Measurements from ENCODE around the gene REM2.
"Not testable (repeated sequence)": the region's sequence is repeated elsewhere in the genome, so short reads cannot be mapped to it uniquely, and the experiment has no call there.

REM2 gene

DNA sequence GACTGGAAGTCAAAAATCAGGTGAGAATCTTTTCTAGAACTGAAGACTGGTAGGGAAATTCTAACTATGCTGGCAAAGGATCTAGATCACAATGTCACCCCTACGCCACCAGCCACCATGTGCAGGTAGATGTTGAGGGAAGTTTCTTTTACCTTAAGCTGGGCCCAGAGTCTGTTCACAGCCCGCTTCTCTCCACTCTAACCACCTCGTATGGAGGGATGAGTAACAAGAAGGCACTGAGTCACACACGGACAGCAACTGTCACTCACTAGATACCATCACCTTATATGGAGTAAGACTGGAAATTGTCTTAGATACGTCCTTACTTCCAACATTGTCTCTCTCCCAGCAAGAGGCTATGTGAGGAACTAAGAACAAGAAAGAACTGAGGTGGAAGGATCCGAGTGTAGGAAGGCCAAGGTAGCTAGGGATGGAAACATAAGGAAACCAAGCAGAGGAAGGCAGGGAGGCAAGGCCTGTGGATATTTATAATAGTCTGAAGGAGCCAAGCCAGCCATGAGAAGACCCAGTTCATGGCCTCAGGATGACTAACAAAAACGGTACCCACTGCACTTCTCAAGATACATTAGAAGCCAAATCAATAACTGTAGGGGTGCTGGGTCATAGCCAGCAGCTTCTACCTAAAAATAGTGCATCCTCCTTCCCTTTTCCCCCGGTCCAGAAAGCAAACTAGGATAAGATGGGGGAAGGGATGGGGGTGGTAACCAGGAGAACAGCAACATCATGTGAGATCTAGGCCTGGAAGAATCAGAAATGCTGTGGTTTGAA lies 15.5 kb downstream of the REM2 start:
- no peak for DNase-seq

DNA sequence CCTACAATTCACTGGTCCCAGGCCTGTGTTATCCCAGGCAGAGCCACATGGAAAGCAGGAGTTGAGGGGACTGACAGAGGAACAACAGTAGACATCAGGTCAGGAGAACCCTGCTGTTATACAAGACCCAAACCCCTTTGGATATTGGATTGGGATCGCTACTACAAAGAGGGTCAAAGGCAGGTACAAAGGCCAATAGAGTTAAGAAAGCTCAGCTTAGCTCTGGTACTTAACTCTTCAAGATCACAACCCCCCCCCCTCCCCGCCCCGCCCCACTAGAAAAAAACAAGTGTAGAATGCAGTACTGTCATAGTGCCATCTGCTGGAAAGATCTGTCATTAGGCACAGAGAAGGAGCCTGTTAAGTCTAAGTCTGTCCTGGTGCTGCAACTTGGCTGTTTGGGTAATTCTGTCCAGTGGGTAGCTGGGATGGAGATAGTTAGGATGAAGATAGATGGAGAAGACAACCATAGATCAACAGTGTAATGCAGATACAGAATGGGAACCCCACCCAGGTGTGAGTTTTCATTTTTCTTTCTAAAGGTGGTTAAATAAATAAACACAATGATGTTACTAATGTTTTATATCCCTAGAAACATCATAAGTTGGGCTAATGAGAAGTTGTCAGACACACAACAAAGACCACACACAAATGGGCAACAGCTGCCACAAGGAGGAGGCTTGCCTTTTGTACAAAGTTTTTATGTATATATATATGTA lies 17.2 kb downstream of the REM2 start:
- DNase-seq, result peak; percentile 79

DNA sequence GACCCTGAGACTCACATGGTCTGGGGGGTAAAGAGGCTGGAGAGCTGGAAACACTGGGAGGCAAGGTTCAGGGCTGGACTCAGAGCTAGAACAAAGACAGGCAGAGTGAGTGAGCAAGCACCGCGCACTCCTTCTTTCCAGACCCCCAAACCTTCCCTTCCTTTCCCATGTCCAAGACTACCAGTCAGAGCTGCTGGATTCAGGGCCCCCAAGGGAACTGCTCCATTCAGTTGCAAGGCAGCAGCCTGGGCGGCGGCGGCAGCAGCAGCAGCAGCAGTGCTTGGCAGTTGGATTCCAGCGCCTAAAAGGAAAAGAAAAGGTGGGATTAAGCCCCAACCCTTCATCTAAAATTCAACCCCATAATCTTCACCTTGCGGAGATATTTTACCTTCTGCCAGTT lies 18.8 kb downstream of the REM2 start:
- DNase-seq, result no peak

DNA sequence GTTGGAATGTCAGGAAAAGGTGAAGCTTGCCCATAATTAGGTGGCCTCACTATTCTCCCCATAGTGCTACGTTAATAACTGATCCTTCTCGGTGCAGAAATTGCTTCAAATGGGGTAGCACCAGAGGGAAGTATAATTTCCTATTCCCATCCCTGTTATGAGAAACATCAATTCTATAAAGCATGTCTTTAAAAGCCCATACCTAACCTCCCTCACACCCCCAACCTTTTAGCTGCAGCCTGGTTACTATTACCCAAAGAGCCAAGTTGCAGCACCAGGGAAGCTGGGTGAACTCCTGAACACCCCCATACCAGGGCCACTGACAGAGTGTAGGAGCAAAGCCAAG lies 20.7 kb downstream of the REM2 start:
- no peak for DNase-seq

DNA sequence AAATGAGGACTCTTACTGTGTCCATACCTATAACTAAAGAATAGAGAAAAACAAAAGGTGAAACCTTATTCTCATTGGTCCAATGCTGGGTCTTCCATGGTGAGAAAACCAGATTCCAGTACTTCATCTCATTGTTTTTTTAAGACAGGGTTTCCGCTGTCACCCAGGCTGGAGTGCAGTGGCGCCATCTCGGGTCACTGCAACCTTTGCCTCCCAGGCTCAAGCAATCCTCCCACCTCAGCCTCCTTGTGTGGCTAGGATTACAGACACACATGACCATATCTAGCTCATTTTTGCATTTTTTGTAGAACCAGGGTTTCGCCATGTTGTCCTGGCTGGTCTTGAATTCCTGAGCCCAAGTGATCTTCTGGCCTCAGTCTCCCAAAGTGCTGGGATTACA lies 22.6 kb downstream of the REM2 start:
- no peak for DNase-seq

DNA sequence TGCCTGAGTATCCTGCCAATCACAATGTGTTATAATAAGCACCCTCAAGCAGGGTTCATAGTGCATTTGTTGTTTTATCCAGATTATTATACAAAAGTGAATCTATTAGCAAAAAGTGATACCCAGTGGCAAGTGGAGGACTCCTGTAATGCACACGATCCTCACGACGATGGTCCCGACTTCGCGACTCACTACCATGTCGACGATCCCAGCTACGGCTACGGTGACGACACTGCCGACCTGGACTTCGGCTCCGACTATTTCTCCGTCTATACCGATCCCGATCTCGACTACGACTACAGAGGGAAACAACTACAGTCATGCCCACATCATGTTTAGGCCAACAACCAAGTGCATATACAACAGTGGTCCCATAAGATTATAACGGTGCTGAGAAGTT lies 23.1 kb downstream of the REM2 start:
- no peak for DNase-seq

DNA sequence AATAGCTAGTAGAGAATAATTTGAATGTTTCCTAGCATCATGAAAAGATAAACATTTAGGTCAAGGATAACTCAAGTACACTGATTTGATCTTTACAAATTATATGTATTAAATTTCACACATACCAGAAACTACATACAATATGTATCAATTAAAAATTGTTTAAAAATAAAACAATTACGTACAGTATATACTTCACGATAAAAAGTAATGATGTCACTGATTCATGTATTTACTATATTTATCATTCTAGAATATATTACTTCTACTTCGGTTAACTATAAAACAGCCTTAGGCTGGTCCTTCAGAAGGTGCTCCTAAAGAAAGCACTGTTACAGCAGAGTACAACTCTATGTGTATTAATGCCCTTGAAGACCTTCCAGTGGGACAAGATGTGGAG lies 24.4 kb downstream of the REM2 start:
- DNase-seq, result no peak

DNA sequence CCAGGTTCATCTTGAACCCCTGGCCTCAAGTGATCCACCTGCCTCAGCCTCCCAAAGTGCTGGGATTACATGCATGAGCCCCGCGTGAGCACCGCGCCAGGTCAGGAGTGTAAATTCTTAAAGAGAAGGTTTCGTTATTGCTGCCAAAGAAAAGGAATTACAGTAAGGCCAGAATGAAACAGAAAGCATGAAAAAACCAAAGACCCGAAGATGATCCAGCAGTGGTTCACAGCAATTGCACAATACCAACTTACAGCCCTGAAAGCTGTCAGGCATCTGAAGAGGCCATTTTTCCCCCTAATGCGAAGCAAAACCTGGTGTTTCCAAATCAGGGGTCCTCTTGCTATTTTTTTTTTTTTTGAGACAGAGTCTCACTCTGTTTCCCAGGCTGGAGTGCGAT lies 25.6 kb downstream of the REM2 start:
- no peak for DNase-seq

DNA sequence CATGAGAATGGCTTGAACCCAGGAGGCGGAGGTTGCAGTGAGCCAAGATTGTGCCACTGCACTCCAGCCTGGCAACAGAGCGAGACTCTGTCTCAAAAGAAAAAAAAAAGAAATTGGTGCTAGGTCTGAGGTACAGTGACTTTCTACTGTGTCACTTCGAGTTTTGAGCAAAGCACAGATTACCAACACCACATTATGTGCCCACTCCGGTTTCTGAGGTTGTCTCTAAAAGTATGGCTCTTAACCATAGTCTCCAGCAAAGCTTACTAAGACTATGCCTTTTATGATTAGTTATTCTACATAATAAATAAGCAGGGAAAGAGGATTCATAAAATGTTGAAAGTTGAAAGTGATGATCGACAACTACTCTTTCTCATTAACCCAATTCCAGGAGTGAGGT lies 27.9 kb downstream of the REM2 start:
- DNase-seq, result no peak

DNA sequence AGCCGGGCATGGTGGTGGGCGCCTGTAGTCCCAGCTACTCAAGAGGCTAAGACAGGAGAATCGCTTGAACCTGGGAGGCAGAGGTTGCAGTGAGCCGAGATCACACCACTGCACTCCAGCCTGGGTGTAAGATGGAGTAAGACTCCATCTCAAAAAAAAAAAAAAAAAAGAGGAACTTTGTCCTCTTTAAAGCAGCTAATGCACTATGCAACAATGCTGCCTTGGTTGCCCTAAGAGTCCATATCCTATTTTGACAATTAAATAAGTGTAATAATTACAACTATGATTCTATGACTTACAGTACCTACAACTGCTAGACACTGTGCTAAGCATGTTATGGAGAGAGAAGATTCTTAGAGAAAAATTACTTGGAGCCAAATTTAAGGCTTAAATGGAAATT lies 31.8 kb downstream of the REM2 start:
- DNase-seq, result not testable (repeated sequence)

DNA sequence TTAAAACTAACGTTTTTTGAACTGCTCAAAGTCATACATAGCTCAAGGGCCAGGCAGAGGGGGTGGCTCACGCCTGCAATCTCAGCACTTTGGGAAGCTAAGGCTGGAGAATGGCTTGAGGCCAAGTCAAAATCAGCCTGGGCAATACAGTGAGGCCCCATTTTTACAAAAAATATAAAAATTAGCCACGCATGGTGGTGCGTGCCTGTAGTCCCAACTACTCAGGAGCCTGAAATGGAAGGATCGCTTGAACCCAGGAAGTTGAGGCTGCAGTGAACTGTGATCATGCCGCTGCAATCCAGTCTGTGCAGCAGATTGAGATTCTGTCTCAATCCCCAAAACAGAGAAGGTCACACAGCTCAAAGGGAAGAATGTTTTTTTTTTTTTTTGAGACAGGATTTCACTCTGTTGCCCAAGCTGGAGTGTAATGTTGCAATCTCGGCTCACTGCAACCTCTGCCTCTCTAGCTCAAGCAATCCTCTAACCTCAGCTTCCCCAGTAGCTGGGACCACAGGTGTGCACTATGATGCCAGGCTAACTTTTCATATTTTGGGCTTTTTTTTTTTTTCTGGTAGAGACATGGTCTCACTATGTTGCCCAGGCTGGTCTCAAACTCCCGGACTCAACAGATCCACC lies 33.0 kb downstream of the REM2 start:
- DNase-seq, result no peak

DNA sequence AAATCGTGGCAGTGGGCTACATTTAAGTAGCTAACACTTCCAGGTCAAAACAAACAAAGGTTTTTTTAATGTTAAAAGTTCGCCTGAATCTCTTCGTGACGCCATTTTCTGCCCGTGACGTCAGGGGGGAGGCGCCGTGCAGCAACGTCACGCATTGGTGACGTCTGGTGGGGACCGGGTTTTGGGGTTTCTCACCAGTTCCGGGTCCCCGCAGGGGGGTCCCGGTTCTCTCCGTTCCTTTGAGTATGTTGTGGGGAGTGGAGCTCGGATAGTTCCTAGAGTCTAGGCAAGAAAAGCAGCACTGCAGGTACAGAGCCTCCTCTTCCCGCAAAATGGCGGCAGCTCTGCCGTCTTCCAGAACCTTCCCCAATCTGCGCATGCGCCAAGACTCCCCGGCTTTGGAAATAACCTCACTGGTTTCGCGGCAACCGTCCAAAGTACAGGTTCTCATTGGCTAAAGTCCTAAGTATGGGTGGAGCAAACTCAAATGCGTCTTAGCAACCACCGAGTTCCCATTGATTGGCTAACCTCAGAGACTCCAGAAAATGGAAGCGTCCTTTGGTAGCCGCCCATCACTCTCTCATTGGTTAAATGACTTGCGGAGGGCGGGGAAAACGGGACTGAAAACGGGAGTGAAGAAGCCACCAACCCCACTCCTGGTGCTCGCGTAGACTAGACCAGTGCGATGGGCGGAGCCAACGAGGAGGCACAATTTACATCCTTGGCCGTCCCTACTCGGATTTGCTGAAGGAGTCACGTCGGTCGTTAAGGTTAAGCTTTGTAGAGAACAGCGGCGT lies 36.0 kb downstream of the REM2 start, which contains the start of gene RBM23:
Gene RBM23, minus strand, starts transcription at position 346 of the 797 bp plus-strand sequence.
- DNase-seq, result peak; percentile 100

DNA sequence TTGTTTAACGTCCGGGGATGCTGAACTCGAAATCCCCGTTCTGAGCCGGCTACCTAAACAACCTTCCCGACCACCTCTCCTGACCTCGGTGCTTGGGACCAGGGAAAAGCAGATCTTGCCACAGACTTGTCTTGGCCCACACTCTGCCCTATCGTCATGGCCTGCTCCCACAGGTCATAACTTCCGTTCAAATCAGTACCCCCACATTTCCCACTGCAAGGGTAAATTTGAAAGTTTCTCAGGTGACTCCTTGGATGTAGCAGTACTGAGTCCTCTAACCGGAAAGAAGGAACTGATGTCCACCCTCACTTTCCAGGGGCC lies 36.5 kb downstream of the REM2 start:
- no peak for DNase-seq

DNA sequence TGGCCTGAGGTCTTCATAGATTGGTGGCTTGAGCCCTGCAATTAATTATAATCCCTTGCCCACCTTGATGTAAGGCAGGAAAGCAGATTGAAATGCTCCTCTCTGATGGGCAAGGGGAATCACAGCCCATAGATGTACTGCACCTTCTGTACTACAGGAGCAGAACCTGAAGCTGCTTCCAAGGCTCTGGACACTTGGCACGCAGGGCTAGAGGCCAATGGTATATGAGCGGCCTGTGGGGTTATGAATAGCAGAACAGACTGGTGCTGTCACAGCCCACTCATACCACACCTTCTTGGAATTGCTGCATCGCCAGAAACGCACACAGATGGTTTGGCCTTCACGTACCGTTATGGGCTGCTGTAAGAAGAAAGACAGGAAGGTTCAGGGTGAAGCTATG lies 37.7 kb downstream of the REM2 start:
- DNase-seq, result no peak

DNA sequence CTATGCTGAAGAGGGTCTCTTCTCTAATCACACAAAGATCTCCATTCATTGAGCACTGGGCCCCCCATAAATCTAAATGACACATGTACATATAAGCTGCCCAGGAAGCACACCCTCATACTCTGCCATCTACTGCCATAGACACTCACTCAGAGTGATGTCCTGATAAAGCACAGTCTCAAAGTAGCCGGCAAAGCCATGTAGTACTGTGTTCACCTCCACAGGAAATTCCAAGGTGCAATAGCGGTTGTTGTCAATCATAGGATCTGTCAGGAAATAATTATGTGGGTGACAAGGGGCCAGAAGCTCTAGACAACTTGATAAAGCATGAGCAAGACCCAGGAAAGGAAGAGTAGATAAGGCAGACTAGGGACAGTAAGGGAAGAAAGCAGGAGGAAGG lies 39.3 kb downstream of the REM2 start:
- DNase-seq, result no peak

DNA sequence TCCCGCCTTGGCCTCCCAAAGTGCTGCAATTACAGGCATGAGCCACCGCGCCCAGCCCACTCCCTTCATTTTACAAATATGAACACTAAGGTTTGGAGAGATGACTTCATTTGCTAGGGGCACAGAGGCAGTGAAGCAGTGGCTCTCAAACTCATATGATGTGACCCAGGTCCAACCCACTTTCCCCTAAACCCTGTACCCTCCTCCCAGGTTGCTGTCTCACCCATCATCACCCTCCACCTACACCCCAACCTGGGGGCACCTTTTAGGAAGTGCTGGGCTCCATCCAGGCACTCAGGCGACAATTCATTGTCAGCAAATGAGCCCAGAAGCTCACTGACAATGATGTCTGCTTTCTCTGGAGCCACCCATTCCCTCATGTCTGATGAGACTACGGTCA lies 40.7 kb downstream of the REM2 start:
- no peak for DNase-seq

DNA sequence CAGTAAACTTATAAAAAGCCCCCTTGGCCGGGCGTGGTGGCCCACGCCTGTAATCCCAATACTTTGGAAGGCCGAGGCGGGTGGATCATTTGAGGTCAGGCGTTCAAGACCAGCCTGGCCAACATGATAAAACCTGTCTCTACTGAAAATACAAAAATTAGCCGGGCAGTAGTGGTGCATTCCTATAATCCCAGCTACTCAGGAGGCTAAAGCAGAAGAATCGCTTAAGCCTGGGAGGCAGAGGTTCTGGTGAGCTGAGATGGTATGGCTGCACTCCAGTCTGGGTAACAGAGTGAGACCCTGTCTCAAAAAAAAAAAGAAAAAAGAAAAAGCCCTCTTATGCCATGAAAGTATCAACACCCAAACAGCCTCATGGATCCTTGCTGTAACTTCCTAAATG lies 42.5 kb downstream of the REM2 start:
- no peak for DNase-seq

DNA sequence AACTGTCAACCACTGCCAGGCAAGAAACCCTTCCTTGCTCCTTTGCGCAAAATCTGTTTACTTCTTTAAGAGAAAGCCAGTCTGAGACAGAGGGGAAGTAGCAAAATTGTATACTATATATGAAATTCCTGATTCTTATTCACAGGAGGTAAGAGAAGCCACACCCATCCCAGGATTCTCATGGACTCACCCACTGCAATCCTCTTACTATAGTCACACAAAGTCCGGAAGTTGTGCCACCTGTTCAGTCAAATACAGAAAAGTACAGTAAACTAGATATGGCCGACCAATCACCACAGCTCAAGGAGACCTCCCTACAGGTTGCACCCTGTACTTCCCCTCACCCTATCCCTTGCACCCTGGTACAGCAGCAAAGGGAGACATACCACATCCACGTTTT lies 43.3 kb downstream of the REM2 start:
- DNase-seq, result no peak

DNA sequence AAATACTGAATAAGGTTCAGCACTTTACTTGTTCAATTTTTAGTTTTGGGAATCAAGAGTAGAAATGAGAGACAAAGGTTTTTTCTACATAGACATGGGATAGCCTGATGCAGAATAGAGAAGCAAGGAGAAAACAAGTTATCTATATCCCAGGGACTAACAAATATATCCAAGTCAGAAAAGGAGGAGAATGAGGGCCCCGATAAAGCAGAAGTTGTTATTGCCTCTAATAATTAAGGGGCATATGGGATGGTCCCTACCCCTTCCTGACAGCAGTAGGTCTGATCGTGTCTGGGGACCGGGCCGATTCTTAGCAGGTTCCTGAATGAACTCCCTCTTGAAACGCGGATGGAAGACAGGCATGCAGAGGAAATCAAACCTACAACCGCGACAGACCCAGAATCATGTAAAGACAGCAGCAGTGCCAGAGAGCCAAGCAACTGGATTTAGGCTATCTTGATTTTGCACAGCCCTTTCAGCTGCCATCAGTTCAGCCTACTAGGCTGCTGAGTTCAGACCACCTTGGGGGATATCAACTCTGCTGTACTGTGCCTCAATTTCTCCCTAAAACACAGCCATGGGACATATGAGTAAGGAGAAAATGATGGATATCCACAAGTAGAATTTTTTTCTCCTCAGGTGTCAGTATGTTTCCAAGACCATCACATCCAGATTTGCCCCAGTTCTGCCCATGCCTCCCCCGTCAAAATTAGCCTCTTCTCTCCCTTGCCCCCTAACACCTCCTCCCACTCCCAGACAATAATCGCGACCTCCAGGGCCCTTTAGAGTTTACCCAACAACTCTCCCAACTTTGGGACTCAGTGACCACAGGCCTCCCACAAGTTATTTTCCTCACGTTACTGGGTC lies 45.4 kb downstream of the REM2 start:
- no peak for DNase-seq

DNA sequence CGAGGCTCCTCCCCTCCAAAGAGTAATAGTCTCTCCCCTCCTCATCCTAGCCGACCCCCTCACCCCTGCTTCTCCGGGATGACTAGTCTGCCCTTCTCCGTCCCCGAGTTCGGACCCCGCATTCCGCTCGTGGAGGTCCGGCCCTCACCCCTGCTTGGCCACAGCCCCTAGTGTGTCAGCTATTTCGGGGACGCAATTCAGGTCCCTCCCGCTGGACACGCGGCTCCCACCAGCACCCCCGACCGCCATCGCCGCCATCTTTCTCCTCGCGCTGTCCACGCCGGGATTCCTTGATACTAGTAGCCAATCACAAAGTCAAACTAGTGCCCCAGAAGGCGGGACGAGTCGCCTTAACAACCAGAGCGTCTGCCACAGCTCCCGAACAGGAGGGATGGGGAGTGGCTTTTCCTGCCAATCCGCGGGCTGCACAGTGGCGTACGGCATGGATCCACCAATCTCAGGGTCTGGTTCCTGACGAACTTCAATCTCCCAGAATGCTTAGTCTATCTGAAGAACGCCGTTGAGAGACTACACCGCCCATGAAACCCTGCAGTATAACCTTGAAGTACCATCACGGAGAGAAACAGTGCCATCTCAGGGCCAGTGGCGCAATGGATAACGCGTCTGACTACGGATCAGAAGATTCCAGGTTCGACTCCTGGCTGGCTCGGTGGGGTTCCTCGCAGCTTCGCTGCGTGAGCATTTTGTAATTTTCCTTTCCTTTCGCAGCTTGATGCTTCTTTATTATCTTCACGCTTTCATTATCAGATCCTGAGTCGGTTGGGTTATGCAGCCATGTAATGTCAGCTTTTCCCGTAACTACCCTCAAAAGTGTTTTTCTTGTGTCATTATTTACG lies 46.3 kb downstream of the REM2 start, which contains the start of gene PRMT5:
Gene PRMT5, minus strand, starts transcription at position 273 of the 857 bp plus-strand sequence. Its CDS starts 15 bp downstream, at position 258.
- DNase-seq, result peak; percentile 99

DNA sequence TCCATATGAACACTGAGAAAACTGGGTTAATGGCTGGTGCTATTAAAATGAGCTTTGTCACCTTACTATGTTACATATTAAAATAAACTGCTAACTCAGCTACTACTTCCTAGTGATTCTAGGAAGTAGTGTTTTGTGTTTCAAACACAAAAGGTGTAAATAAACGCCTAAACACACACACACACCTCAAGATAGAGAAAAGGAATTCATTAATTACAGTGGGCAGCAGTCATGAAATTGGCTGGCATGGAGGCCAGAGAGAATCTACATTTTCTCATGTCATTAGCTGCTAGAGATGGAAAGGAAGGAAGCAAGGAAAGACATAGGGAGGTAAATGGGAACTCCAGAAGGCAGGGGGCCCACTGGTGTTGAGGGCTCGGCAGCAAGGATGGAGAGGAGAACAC lies 46.9 kb downstream of the REM2 start:
- DNase-seq, result no peak

All from CD4-positive, alpha-beta T cell treated with Interleukin-10 for 1 hour (primary cell).